HCT116 (cell line): ENCODE results near the gene SEMA5A. TPM values are rescaled to one million over a fixed set of nuclear protein-coding genes. Genes with fewer than 3 reads are reported as not detected.

Experiments used
- ATAC-seq: fragments of 200-7000 bp; cut with Tn5 transposase; 2 replicates; pipeline ENCODE4 v1.9.1; 2020; ENCODE audit warnings: mild to moderate bottlenecking, moderate library complexity
- BruUV-seq: library from RNA; stranded (reverse); fragments of 400-500 nt; replicated peaks from 2 replicates; lab custom pipeline; 2021; lab: Mats Ljungman, UMichigan
- CTCF ChIA-PET: fragments of 300-600 bp; sonication (Branson Sonifier 250); formaldehyde crosslinking; loops from one replicate; lab custom pipeline; 2021; ENCODE audit warnings: antibody characterized with exemption; lab: Charles Lee
- POLR2A ChIA-PET: fragments of 300-600, 350-600 bp; sonication (Branson Sonifier 250); formaldehyde crosslinking; loops from one replicate; lab custom pipeline; 2021; ENCODE audit warnings: antibody characterized with exemption; lab: Charles Lee
- RAD21 ChIA-PET, 2 experiments: fragments of 300-600 bp; sonication (Branson Sonifier 250); formaldehyde crosslinking; loops; one replicate each; lab custom pipeline; 2023; ENCODE audit warnings: low total read pairs in 2 of 2; ENCODE audit not compliant: uncharacterized antibody in 2 of 2, unreplicated experiment in 2 of 2, low non-redundant PET in 1 of 2; lab: Charles Lee
- DNase-seq: peaks from one replicate; pipeline ENCODE4 v3.0.0-alpha.2; 2010; ENCODE audit warnings: low read depth, low spot score
- H2AFZ ChIP-seq: fragments of 200-600 bp; shearing (Covaris generic), sonication (generic); 2 replicates; pipeline ENCODE4 v1.6.1; 2017; ENCODE audit warnings: low read depth, mixed run types, mixed read lengths, antibody characterized with exemption, low read length; ENCODE audit not compliant: poor library complexity, severe bottlenecking
- H3K27ac ChIP-seq: 2 replicates; pipeline ENCODE4 v1.5.1; 2012; ENCODE audit warnings: low read depth, low read length
- H3K27me3 ChIP-seq: fragments of 200-600 bp; sonication (generic); 2 replicates; pipeline ENCODE4 v1.6.1; 2016; ENCODE audit warnings: mixed run types, low read length, mixed read lengths; ENCODE audit not compliant: insufficient read depth
- H3K36me3 ChIP-seq, 2 experiments: fragments of 200-500 bp in 1 of 2; fragments of 200-600 bp in 1 of 2; sonication (Bioruptor generic) in 1 of 2; sonication (generic) in 1 of 2; 2 replicates each; pipeline versions ENCODE4 v1.5.1 to v1.6.1; 2014 to 2016; ENCODE audit warnings: low read length in 2 of 2, inconsistent platforms in 1 of 2, mixed read lengths in 1 of 2, mixed run types in 1 of 2; ENCODE audit not compliant: insufficient read depth in 2 of 2, control insufficient read depth in 1 of 2
- H3K4me1 ChIP-seq, 2 experiments: fragments of 200-600 bp in 1 of 2; sonication (generic) in 1 of 2; 2 replicates each; pipeline versions ENCODE4 v1.5.1 to v1.6.1; 2012 to 2017; ENCODE audit warnings: low read length in 2 of 2, inconsistent platforms in 1 of 2, mild to moderate bottlenecking in 1 of 2, mixed read lengths in 1 of 2, mixed run types in 1 of 2, moderate library complexity in 1 of 2; ENCODE audit not compliant: insufficient read depth in 2 of 2, control insufficient read depth in 1 of 2
- H3K4me2 ChIP-seq: fragments of 200-600 bp; sonication (generic); 2 replicates; pipeline ENCODE4 v1.6.1; 2017; ENCODE audit warnings: mixed run types, low read length, mixed read lengths
- H3K4me3 ChIP-seq, 2 experiments: fragments of 200-600 bp in 1 of 2; sonication (generic) in 1 of 2; replicated peaks in 1 of 2; 2 replicates each; pipeline ENCODE4 v1.5.1; 2011 to 2016; ENCODE audit warnings: low read length in 2 of 2, control low read depth in 1 of 2, low read depth in 1 of 2, mild to moderate bottlenecking in 1 of 2, mixed read lengths in 1 of 2, mixed run types in 1 of 2
- H3K79me2 ChIP-seq: fragments of 200-600 bp; sonication (generic); 2 replicates; pipeline ENCODE4 v1.6.1; 2017; ENCODE audit warnings: mild to moderate bottlenecking, mixed run types, low read length, moderate library complexity, mixed read lengths; ENCODE audit not compliant: insufficient read depth
- H3K9ac ChIP-seq: fragments of 200-600 bp; sonication (generic); 2 replicates; pipeline ENCODE4 v1.6.1; 2016; ENCODE audit warnings: low read length, mixed read lengths
- H3K9me2 ChIP-seq: fragments of 200-600 bp; sonication (generic), shearing (Covaris generic); 2 replicates; pipeline ENCODE4 v1.6.1; 2017; ENCODE audit warnings: mixed run types, mild to moderate bottlenecking, moderate library complexity; ENCODE audit not compliant: insufficient read depth
- H3K9me3 ChIP-seq, 2 experiments: fragments of 200-500 bp in 1 of 2; fragments of 200-600 bp in 1 of 2; sonication (Bioruptor generic) in 1 of 2; sonication (generic) in 1 of 2; 2 replicates each; pipeline ENCODE4 v1.6.1; 2014 to 2017; ENCODE audit warnings: low read length in 2 of 2, mixed read lengths in 2 of 2, inconsistent platforms in 1 of 2, low read depth in 1 of 2, mild to moderate bottlenecking in 1 of 2, mixed run types in 1 of 2, moderate library complexity in 1 of 2; ENCODE audit not compliant: control insufficient read depth in 1 of 2, insufficient read depth in 1 of 2
- H4K20me1 ChIP-seq: fragments of 200-600 bp; sonication (generic), shearing (Covaris generic); 2 replicates; pipeline ENCODE4 v1.6.1; 2017; ENCODE audit warnings: mixed run types, mild to moderate bottlenecking, moderate library complexity; ENCODE audit not compliant: insufficient read depth
- CEBPB ChIP-seq: IDR thresholded peaks from 2 replicates; pipeline ENCODE4 v1.6.1; 2012; ENCODE audit warnings: low read depth
- EZH2phosphoT487 ChIP-seq: fragments of 200-600 bp; IDR thresholded peaks from 2 replicates; pipeline ENCODE4 v1.6.1; 2018; ENCODE audit warnings: antibody characterized with exemption, borderline replicate concordance
- FOSL1 ChIP-seq: IDR thresholded peaks from 2 replicates; pipeline ENCODE4 v1.6.1; 2012; ENCODE audit warnings: low read depth
- JUND ChIP-seq: IDR thresholded peaks from 2 replicates; pipeline ENCODE4 v1.6.1; 2012
- POLR2A ChIP-seq: IDR thresholded peaks from 2 replicates; pipeline ENCODE4 v1.7.0; 2011; ENCODE audit warnings: borderline replicate concordance; ENCODE audit not compliant: insufficient read depth, insufficient read length; ENCODE audit errors: extremely low read depth
- POLR2AphosphoS5 ChIP-seq: IDR thresholded peaks from 2 replicates; pipeline ENCODE4 v1.6.1; 2011; ENCODE audit warnings: mild to moderate bottlenecking, low read depth, low read length, moderate library complexity
- RAD21 ChIP-seq: IDR thresholded peaks from 2 replicates; pipeline ENCODE4 v1.6.1; 2012; ENCODE audit warnings: low read depth, mild to moderate bottlenecking
- SP1 ChIP-seq: IDR thresholded peaks from 2 replicates; pipeline ENCODE4 v1.6.1; 2012; ENCODE audit warnings: low read depth
- TCF7L2 ChIP-seq: IDR thresholded peaks from 2 replicates; pipeline ENCODE4 v1.7.0; 2011; ENCODE audit warnings: borderline replicate concordance, inconsistent platforms; ENCODE audit not compliant: insufficient read depth, insufficient read length; ENCODE audit errors: extremely low read depth
- YY1 ChIP-seq: IDR thresholded peaks from 2 replicates; pipeline ENCODE4 v1.6.1; 2011; ENCODE audit warnings: low read length, low read depth, moderate library complexity, mild to moderate bottlenecking; ENCODE audit not compliant: insufficient replicate concordance; ENCODE audit errors: extremely low read depth
- ZNF274 ChIP-seq: fragments of 200-500 bp; sonication (Bioruptor generic); IDR thresholded peaks from 2 replicates; pipeline ENCODE4 v1.6.1; 2014; ENCODE audit warnings: mild to moderate bottlenecking, low read depth, low read length, inconsistent platforms
- intact Hi-C: fragments of 100-400 bp; cut with micrococcal nuclease; formaldehyde crosslinking; loops from 2 replicates; pipeline ENCODE4 v1.10.0; 2022
- total RNA-seq: library from RNA; stranded (reverse); gene quantifications from one replicate; pipeline ENCODE4 v1.2.1, GENCODE V29; 2021; ENCODE audit not compliant: unreplicated experiment
- TF ChIP-seq, protein P1 (sequence below): IDR thresholded peaks from 2 replicates; pipeline ENCODE4 v1.6.1; 2012
- TF ChIP-seq, protein P2 (sequence below): IDR thresholded peaks from 2 replicates; pipeline ENCODE4 v1.6.1; 2012

The SEMA5A gene
- total RNA-seq, 1 experiment from 2014 or later = 0.02 TPM

DNA sequence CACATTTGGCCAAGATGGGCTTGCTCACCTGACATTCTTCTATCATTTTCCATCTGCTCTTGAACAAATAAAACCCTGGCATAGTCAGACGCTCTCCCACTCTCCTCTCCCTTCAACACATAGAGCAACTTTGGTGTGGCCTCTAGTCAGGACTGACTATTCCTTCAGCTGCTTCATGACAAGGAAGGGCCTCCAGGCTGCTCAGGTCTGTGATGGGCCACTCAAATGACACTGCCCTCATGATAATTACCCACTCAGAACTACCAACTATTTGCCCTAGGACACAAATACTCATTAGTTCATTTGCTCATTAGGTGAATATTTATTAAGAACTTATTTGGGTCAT lies 376.3 kb downstream of the SEMA5A start:
- RAD21 ChIA-PET = no interaction called here
- Histone ChIP-seq H3K27me3 (no peaks in the 10 kb centered on the region), H3K36me3 (no peaks in the 10 kb centered on the region), H3K9ac (no peak overlapping the region), H3K9me2 (no peaks in the 10 kb centered on the region), H3K4me3 (no peak overlapping the region), H3K27ac (no peak overlapping the region), H3K9me3 (peaks cover 2 to 15% of the 10 kb centered on the region in 2 experiments; a peak in 2 of 4 replicates), H3K4me1 (no peaks in the 10 kb centered on the region), H2AFZ (no peak overlapping the region)
- intact Hi-C loops = no loop called here
- DNase-seq (no peak), ATAC-seq (no peak)
- TF ChIP-seq SP1 (no peak), JUND (no peak), TCF7L2 (no peak), YY1 (no peak), EZH2phosphoT487 (no peak), ZNF274 (no peak), POLR2A (no peak), RAD21 (no peak), FOSL1 (no peak), POLR2AphosphoS5 (no peak), CEBPB (no peak)
- TF ChIP-seq, protein P1, sequence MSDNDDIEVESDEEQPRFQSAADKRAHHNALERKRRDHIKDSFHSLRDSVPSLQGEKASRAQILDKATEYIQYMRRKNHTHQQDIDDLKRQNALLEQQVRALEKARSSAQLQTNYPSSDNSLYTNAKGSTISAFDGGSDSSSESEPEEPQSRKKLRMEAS = no peak
- TF ChIP-seq, protein P2, sequence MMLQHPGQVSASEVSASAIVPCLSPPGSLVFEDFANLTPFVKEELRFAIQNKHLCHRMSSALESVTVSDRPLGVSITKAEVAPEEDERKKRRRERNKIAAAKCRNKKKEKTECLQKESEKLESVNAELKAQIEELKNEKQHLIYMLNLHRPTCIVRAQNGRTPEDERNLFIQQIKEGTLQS = no peak
- TF ChIP-seq, all 23 proteins: peak for 0
- ChIA-PET POLR2A (no interaction called here), CTCF (no interaction called here)
- no peaks in the 10 kb centered on the region for H4K20me1 ChIP-seq
- H3K79me2 ChIP-seq = no peaks in the 10 kb centered on the region
- H3K4me2 ChIP-seq = no peak overlapping the region
- no TSS peak for BruUV-seq
